ENCODE measurements around the gene ZIC1.

The ZIC1 gene

GRCh38 chr3:147424581-147425387 lies 15.6 kb downstream of the ZIC1 start:
- no peak for DNase-seq

- no peak for DNase-seq
These were observed 16.3 kb downstream of the ZIC1 start for GRCh38 chr3:147425388-147425850.

GRCh38 chr3:147426931-147427330 lies 17.8 kb downstream of the ZIC1 start:
- no peak for DNase-seq

GRCh38 chr3:147427746-147428145 lies 18.6 kb downstream of the ZIC1 start:
- DNase-seq = no peak

- no peak for DNase-seq
These were observed 19.2 kb downstream of the ZIC1 start for GRCh38 chr3:147428326-147428725.

GRCh38 chr3:147428754-147429153 lies 19.6 kb downstream of the ZIC1 start:
- DNase-seq = no peak

DNA sequence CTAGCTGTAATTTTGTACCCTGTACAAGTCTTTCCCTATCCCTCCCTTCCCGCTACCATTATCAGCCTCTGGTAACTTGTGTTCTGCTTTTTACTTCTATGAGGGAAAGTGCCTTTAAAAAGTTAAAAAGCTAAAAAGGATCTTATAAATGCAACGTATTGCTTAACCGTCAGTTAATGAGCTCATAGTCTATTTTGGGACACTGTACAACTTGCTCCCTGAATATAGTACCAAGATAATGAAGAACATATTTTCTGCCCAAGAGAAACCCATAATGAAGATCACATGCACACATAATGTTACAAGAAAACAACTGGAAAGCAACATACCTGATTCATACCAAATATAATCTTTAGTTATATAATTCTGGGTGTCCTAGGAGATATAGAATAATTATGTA lies 22.6 kb downstream of the ZIC1 start:
- no peak for DNase-seq

DNA sequence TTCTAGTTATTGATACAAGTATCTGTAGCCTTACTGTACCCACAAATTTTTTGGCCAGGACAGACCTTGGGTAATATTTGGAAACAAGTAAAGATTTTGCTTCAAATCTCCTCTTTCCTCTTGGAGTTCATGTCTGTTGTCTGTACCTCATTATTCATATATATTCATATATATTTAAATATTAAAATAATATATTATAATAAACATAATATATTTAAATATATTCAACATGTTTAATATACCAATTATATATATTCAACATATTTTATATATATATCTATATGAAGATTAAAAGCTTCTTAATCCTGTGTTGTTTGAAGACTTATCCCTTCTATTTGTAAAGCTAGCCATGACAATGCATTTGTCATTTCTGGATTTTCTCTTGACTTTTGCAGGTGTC lies 38.1 kb downstream of the ZIC1 start:
- no peak for DNase-seq

GRCh38 chr3:147449669-147450068 lies 40.5 kb downstream of the ZIC1 start:
- DNase-seq = no peak

DNA sequence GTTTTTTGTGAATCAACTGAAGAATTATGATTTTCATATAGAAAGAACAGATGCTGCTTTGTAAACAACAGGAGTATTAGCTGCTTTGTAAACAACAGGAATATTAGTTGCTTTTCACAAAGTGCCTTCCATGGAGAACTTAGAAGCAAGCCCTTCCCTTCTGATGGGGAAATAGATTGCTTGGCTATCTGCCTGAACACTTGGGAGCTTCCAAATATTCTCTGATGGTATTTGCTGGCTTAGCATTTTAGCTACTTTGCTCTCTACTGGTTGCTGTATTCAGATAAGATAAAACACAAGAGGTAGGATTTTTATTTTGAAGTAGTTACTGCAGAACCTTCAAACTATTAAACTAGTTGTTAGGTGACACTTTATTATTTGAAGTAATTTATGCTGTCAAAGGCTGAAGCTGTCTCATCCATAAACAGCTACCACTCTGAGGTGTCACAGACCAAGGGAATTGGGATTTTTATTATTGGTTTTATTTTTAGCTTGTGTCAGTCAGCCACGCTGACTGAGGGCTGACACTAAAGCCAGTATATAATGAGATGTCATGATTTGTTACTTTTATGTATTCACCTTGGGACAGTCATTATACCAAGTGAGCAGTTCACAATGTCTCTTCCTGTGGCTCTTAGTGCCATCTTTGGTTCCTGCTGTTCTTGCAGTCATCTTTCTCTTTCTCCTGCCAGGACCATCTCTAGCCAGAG lies 50.0 kb downstream of the ZIC1 start:
- DNase-seq = no peak

DNA sequence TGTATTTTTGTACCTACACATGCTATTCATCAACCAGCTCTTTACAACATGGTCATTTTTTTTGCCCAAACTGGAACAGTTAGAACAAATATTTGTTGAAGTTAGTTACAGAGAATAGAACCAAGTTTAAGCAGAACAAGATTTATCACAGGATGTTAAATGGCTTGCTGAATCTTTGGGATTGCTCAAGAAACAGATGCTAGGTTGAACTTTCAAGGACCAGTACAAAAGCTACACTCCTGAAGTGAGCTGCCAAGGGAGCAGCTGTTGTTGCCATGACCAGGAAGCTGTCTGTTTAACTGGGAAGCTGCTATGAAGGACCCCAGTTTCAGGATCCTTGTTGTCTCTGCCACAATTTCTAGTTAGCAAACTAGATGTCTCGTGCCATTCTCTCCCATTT lies 53.7 kb downstream of the ZIC1 start:
- no peak for DNase-seq

All from activated CD4-positive, alpha-beta T cell treated with anti-CD3 and anti-CD28 coated beads, Interleukin-2, amount 50 U/mL, for 4 hours (primary cell).